HepG2 (cell line): ENCODE data around the gene ST3GAL2. TPM values are rescaled to one million over a fixed set of nuclear protein-coding genes. Genes with fewer than 3 reads are reported as not detected.

Source experiments
- BCL3 ChIP-seq: sonication (generic); formaldehyde crosslinking; IDR thresholded peaks from 2 replicates; pipeline ENCODE4 v1.5.1; 2020; ENCODE audit warnings: mild to moderate bottlenecking, missing genetic modification reagents, moderate library complexity
- EED ChIP-seq: sonication (generic); formaldehyde crosslinking; IDR thresholded peaks from 2 replicates; pipeline ENCODE4 v1.5.0; 2020; ENCODE audit warnings: mild to moderate bottlenecking, missing genetic modification reagents
- GMEB1 ChIP-seq: sonication (generic); formaldehyde crosslinking; IDR thresholded peaks from 2 replicates; pipeline ENCODE4 v1.5.1; 2020; ENCODE audit warnings: missing genetic modification reagents, mild to moderate bottlenecking, borderline replicate concordance
- MAFF ChIP-seq: IDR thresholded peaks from 2 replicates; pipeline ENCODE4 v1.6.1; 2011; ENCODE audit warnings: low read depth, low read length, improper control_type of control experiment
- MBD4 ChIP-seq: IDR thresholded peaks from 2 replicates; pipeline ENCODE4 v1.6.1; 2012; ENCODE audit warnings: low read length, inconsistent platforms, borderline replicate concordance
- NFATC3 ChIP-seq: sonication (generic); formaldehyde crosslinking; IDR thresholded peaks from 2 replicates; pipeline ENCODE4 v1.5.1; 2020; ENCODE audit warnings: mild to moderate bottlenecking, missing genetic modification reagents
- NKX3-1 ChIP-seq: sonication (generic); formaldehyde crosslinking; IDR thresholded peaks from 2 replicates; pipeline ENCODE4 v1.5.0; 2020; ENCODE audit warnings: missing genetic modification reagents
- NR2F2 ChIP-seq: IDR thresholded peaks from 2 replicates; pipeline ENCODE4 v1.6.1; 2012; ENCODE audit warnings: low read depth, inconsistent platforms, borderline replicate concordance
- SAFB2 ChIP-seq: sonication (generic); formaldehyde crosslinking; IDR thresholded peaks from 2 replicates; pipeline ENCODE4 v1.5.1; 2020; ENCODE audit warnings: missing genetic modification reagents, low read depth, mild to moderate bottlenecking, borderline replicate concordance
- SIX1 ChIP-seq: sonication (generic); formaldehyde crosslinking; IDR thresholded peaks from 2 replicates; pipeline ENCODE4 v1.4.0; 2020; ENCODE audit warnings: missing genetic modification reagents, borderline replicate concordance
- SNAPC2 ChIP-seq: sonication (generic); formaldehyde crosslinking; IDR thresholded peaks from 2 replicates; pipeline ENCODE4 v1.8.1; 2022; ENCODE audit warnings: mild to moderate bottlenecking, missing genetic modification reagents
- SRY ChIP-seq: sonication (generic); formaldehyde crosslinking; IDR thresholded peaks from 2 replicates; pipeline ENCODE4 v1.8.0; 2022; ENCODE audit warnings: mild to moderate bottlenecking, missing genetic modification reagents
- ZBTB26 ChIP-seq: IDR thresholded peaks from 2 replicates; pipeline ENCODE4 v1.6.1; 2016; ENCODE audit warnings: missing compliant biosample characterization, missing genetic modification reagents, borderline replicate concordance
- ZBTB44 ChIP-seq: sonication (generic); formaldehyde crosslinking; IDR thresholded peaks from 2 replicates; pipeline ENCODE4 v1.4.0; 2020; ENCODE audit warnings: missing genetic modification reagents
- ZMAT3 ChIP-seq: sonication (generic); formaldehyde crosslinking; conservative IDR thresholded peaks from 2 replicates; pipeline ENCODE4 v1.7.0; 2021; ENCODE audit warnings: missing genetic modification reagents
- ZNF224 ChIP-seq: sonication (generic); formaldehyde crosslinking; IDR thresholded peaks from 2 replicates; pipeline ENCODE4 v1.5.0; 2020; ENCODE audit warnings: mild to moderate bottlenecking, missing genetic modification reagents
- ZNF30 ChIP-seq: sonication (generic); formaldehyde crosslinking; IDR thresholded peaks from 2 replicates; pipeline ENCODE4 v1.5.0; 2020; ENCODE audit warnings: mild to moderate bottlenecking, missing genetic modification reagents
- ZNF432 ChIP-seq: sonication (generic); formaldehyde crosslinking; IDR thresholded peaks from 2 replicates; pipeline ENCODE4 v1.5.0; 2020; ENCODE audit warnings: missing genetic modification reagents, mild to moderate bottlenecking, borderline replicate concordance
- ZNF510 ChIP-seq: sonication (generic); formaldehyde crosslinking; IDR thresholded peaks from 2 replicates; pipeline ENCODE4 v1.4.0; 2020; ENCODE audit warnings: low read depth, mild to moderate bottlenecking, missing genetic modification reagents
- ZNF747 ChIP-seq: sonication (generic); formaldehyde crosslinking; IDR thresholded peaks from 2 replicates; pipeline ENCODE4 v1.8.1; 2023; ENCODE audit warnings: missing genetic modification reagents, mild to moderate bottlenecking, borderline replicate concordance
- ZSCAN12 ChIP-seq: sonication (generic); formaldehyde crosslinking; IDR thresholded peaks from 2 replicates; pipeline ENCODE4 v1.9.0; 2021; ENCODE audit warnings: mild to moderate bottlenecking, missing genetic modification reagents
- ZSCAN29 ChIP-seq: sonication (generic); formaldehyde crosslinking; conservative IDR thresholded peaks from 2 replicates; pipeline ENCODE4 v1.4.0; 2020; ENCODE audit warnings: mild to moderate bottlenecking, missing genetic modification reagents
- ZXDC ChIP-seq: sonication (generic); formaldehyde crosslinking; IDR thresholded peaks from 2 replicates; pipeline ENCODE4 v1.5.0; 2020; ENCODE audit warnings: mild to moderate bottlenecking, missing genetic modification reagents
- polyA plus RNA-seq, 8 experiments: library from polyadenylated mRNA; depleted of rRNA in 3 of 8; stranded (reverse) in 7 of 8; unstranded in 1 of 8; fragments of >200 nt; fragmentation: Illumina TruSeq in 4 of 8; extraction: Trizol in 4 of 8; gene quantifications; 2 replicates each; pipeline versions ENCODE4 v1.2.1 to v1.2.3, GENCODE V29; 2011 to 2016; ENCODE audit warnings: low read depth in 4 of 8, missing spikeins in 1 of 8, mixed read lengths in 1 of 8; ENCODE audit not compliant: insufficient read depth in 1 of 8
- total RNA-seq, 5 experiments: library from RNA; depleted of rRNA; stranded (reverse); fragments of >200 nt; fragmentation: Illumina TruSeq; extraction: Trizol; gene quantifications; 2 replicates each; pipeline ENCODE4 v1.2.3, GENCODE V29; 2016; ENCODE audit warnings: low read depth in 1 of 5

The ST3GAL2 gene
- total and polyA plus RNA-seq, 2 of the 13 experiments (the other 11 are each of a cell fraction or from before 2014, with no cell fraction given), result 16.3 to 24.9 TPM

- TF ChIP-seq ZBTB44 (CRISPR knock-in tag) (no peak), SRY (CRISPR knock-in tag) (no peak; the same call in 1 of the 2 replicates), ZNF432 (CRISPR knock-in tag) (no peak), ZNF747 (no peak), SNAPC2 (CRISPR knock-in tag) (no peak; the same call in 1 of the 2 replicates), ZNF510 (CRISPR knock-in tag) (peak; percentile 81; the same call in 1 of the 2 replicates), ZSCAN29 (CRISPR knock-in tag) (no peak), ZMAT3 (CRISPR knock-in tag) (no peak), SAFB2 (CRISPR knock-in tag) (no peak), EED (CRISPR knock-in tag) (no peak), GMEB1 (CRISPR knock-in tag) (no peak), BCL3 (CRISPR knock-in tag) (0 out of 2 replicates have a peak, but pooled peaks have one; percentile 9), NKX3-1 (0 out of 2 replicates have a peak, but pooled peaks have one; percentile 3), SIX1 (CRISPR knock-in tag) (no peak), ZBTB26 (CRISPR knock-in tag) (no peak), MBD4 (no peak), MAFF (0 out of 2 replicates have a peak, but pooled peaks have one; percentile 32), NFATC3 (CRISPR knock-in tag) (0 out of 2 replicates have a peak, but pooled peaks have one; percentile 30), ZNF224 (0 out of 2 replicates have a peak, but pooled peaks have one; percentile 69), ZSCAN12 (CRISPR knock-in tag) (no peak), ZNF30 (CRISPR knock-in tag) (no peak), NR2F2 (no peak), ZXDC (CRISPR knock-in tag) (0 out of 2 replicates have a peak, but pooled peaks have one; percentile 78)
Observed at GRCh38 chr16:70427786-70428177, 11.1 kb downstream of the ST3GAL2 start (continued).
